Loucy (cell line): Measurements from ENCODE around the gene CASQ2.
A peak's percentile ranks its signal among the peaks of the same experiment; 100 is the strongest.

Experiments used
- H2AFZ ChIP-seq: fragments of 200-600 bp; sonication (generic); 2 replicates; pipeline ENCODE4 v1.6.0; 2016; ENCODE audit warnings: antibody characterized with exemption, mild to moderate bottlenecking, low read length, moderate library complexity
- H3F3A ChIP-seq: fragments of 200-600 bp; 2 replicates; pipeline ENCODE4 v1.6.0; 2016; ENCODE audit warnings: antibody characterized with exemption, low read depth, mild to moderate bottlenecking
- H3K27me3 ChIP-seq: fragments of 200-600 bp; sonication (generic); 2 replicates; pipeline ENCODE4 v1.6.1; 2014; ENCODE audit warnings: low read length, mild to moderate bottlenecking; ENCODE audit not compliant: insufficient read depth, poor library complexity, severe bottlenecking
- H3K36me3 ChIP-seq: fragments of 200-600 bp; sonication (generic); 2 replicates; pipeline ENCODE4 v1.6.1; 2016; ENCODE audit warnings: low read length; ENCODE audit not compliant: insufficient read depth
- H3K4me1 ChIP-seq: fragments of 200-600 bp; sonication (generic); 2 replicates; pipeline ENCODE4 v1.5.1; 2014; ENCODE audit warnings: low read length, mild to moderate bottlenecking; ENCODE audit not compliant: insufficient read depth, poor library complexity, severe bottlenecking
- H3K4me2 ChIP-seq: fragments of 200-600 bp; sonication (generic); 2 replicates; pipeline ENCODE4 v1.6.0; 2014; ENCODE audit warnings: antibody characterized with exemption, low read length, low read depth, mild to moderate bottlenecking; ENCODE audit not compliant: poor library complexity, severe bottlenecking
- H3K4me3 ChIP-seq: fragments of 200-600 bp; sonication (generic); 2 replicates; pipeline ENCODE4 v1.5.1; 2014; ENCODE audit warnings: low read length, mild to moderate bottlenecking, mixed read lengths; ENCODE audit not compliant: poor library complexity, severe bottlenecking
- H3K79me2 ChIP-seq: fragments of 200-600 bp; sonication (generic); 2 replicates; pipeline ENCODE4 v1.6.1; 2014; ENCODE audit warnings: low read length; ENCODE audit not compliant: insufficient read depth
- H3K9ac ChIP-seq: fragments of 200-600 bp; sonication (generic); 2 replicates; pipeline ENCODE4 v1.6.0; 2014; ENCODE audit warnings: mild to moderate bottlenecking, low read depth, low read length, moderate library complexity; ENCODE audit not compliant: poor library complexity, severe bottlenecking
- H3K9me2 ChIP-seq: fragments of 200-600 bp; sonication (generic); replicated peaks from 2 replicates; pipeline ENCODE4 v1.6.1; 2016; ENCODE audit warnings: low read depth, low read length, mixed read lengths
- H3K9me3 ChIP-seq: fragments of 200-600 bp; sonication (generic); 2 replicates; pipeline ENCODE4 v1.6.1; 2014; ENCODE audit warnings: mild to moderate bottlenecking, antibody characterized with exemption, low read length, low read depth; ENCODE audit not compliant: insufficient read depth
- H4K20me1 ChIP-seq: fragments of 200-600 bp; sonication (generic); 2 replicates; pipeline ENCODE4 v1.6.0; 2014; ENCODE audit warnings: antibody characterized with exemption, low read length, mild to moderate bottlenecking; ENCODE audit not compliant: insufficient read depth, poor library complexity, severe bottlenecking
- CTCF ChIP-seq: fragments of 200-600 bp; sonication (generic); conservative IDR thresholded peaks from 2 replicates; pipeline ENCODE4 v1.5.1; 2014; ENCODE audit warnings: mild to moderate bottlenecking, antibody characterized with exemption, low read length
- EZH2phosphoT487 ChIP-seq: fragments of 200-600 bp; IDR thresholded peaks from 2 replicates; pipeline ENCODE4 v1.6.1; 2018; ENCODE audit warnings: antibody characterized with exemption, mild to moderate bottlenecking, moderate library complexity, borderline replicate concordance

The CASQ2 gene

GRCh38 chr1:115669002-115669673 is 99.4 kb downstream of the CASQ2 start:
- H2AFZ ChIP-seq = no peak overlapping the region
- H3K36me3 ChIP-seq = peaks cover 45% of the 10 kb centered on the region

GRCh38 chr1:115668579-115668978 is 99.9 kb downstream of the CASQ2 start:
- no peak overlapping the region for H2AFZ ChIP-seq
- no peaks in the 10 kb centered on the region for H3K9me3 ChIP-seq
- H3K9me2 ChIP-seq = no peaks in the 10 kb centered on the region
- peaks cover 48% of the 10 kb centered on the region for H3K36me3 ChIP-seq
- peaks cover 86% of the 10 kb centered on the region for H3K79me2 ChIP-seq
- peaks cover 64% of the 10 kb centered on the region for H3K4me1 ChIP-seq
- H4K20me1 ChIP-seq = no peaks in the 10 kb centered on the region
- H3K4me2 ChIP-seq = peak overlapping the region; percentile 80
- H3K4me3 ChIP-seq = peak overlapping the region; percentile 31
- H3F3A ChIP-seq = no peaks in the 10 kb centered on the region
- no peaks in the 10 kb centered on the region for H3K27me3 ChIP-seq
- no peak for TF ChIP-seq EZH2phosphoT487
- no peak for TF ChIP-seq CTCF
- H3K9ac ChIP-seq = peak overlapping the region; percentile 26

More at GRCh38 chr1:115669002-115669673, 99.4 kb downstream of the CASQ2 start:
- Histone ChIP-seq H3K9me2 (no peaks in the 10 kb centered on the region), H3K79me2 (peaks cover 86% of the 10 kb centered on the region), H4K20me1 (no peaks in the 10 kb centered on the region), H3K9ac (peak overlapping the region; percentile 26), H3F3A (no peaks in the 10 kb centered on the region), H3K4me3 (peak overlapping the region; percentile 31), H3K27me3 (no peaks in the 10 kb centered on the region), H3K4me1 (peaks cover 67% of the 10 kb centered on the region), H3K9me3 (no peaks in the 10 kb centered on the region), H3K4me2 (peak overlapping the region; percentile 80)
- no peak for TF ChIP-seq EZH2phosphoT487
- no peak for TF ChIP-seq CTCF

GRCh38 chr1:115666702-115667101 is 101.8 kb downstream of the CASQ2 start:
- TF ChIP-seq EZH2phosphoT487 (no peak), CTCF (no peak)
- Histone ChIP-seq H3K9me3 (no peaks in the 10 kb centered on the region), H2AFZ (no peak overlapping the region), H3K4me1 (peaks cover 48% of the 10 kb centered on the region), H3F3A (no peaks in the 10 kb centered on the region), H3K79me2 (peaks cover 83% of the 10 kb centered on the region), H3K9ac (no peak overlapping the region), H3K9me2 (no peaks in the 10 kb centered on the region), H3K4me2 (no peak overlapping the region), H4K20me1 (no peaks in the 10 kb centered on the region), H3K36me3 (peaks cover 65% of the 10 kb centered on the region), H3K4me3 (no peak overlapping the region), H3K27me3 (no peaks in the 10 kb centered on the region)
